ENCODE data around the gene RTP3. TPM values are rescaled to one million over a fixed set of nuclear protein-coding genes. Genes with fewer than 3 reads are reported as not detected.
A peak's percentile ranks its signal among the peaks of the same experiment; 100 is the strongest.

The RTP3 gene
- total RNA-seq, 4 donors from 2014 or later = not detected

- Histone ChIP-seq H3K4me1 (peaks cover 0 to 18% (median 5%) of the 10 kb centered on the region in 3 donors), H3K9me3 (no peaks in the 10 kb centered on the region), H3K27me3 (peaks cover 46% of the 10 kb centered on the region), H3K36me3 (no peaks in the 10 kb centered on the region), H3K4me3 (no peak overlapping the region), H3K27ac (no peak overlapping the region)
- 47 to 60% methylated on average over 2 to 3 of the region's 3 CpGs for WGBS, 2 donors (ENCODE audit: low coverage in 1 of 2)
- no peak for ATAC-seq
- TF ChIP-seq POLR2AphosphoS5 (IDR thresholded peaks at IDR 0.05) (no peak), EP300 (IDR thresholded peaks at IDR 0.05) (no peak), POLR2A (IDR thresholded peaks at IDR 0.05) (no peak)
- TF ChIP-seq, protein P1, sequence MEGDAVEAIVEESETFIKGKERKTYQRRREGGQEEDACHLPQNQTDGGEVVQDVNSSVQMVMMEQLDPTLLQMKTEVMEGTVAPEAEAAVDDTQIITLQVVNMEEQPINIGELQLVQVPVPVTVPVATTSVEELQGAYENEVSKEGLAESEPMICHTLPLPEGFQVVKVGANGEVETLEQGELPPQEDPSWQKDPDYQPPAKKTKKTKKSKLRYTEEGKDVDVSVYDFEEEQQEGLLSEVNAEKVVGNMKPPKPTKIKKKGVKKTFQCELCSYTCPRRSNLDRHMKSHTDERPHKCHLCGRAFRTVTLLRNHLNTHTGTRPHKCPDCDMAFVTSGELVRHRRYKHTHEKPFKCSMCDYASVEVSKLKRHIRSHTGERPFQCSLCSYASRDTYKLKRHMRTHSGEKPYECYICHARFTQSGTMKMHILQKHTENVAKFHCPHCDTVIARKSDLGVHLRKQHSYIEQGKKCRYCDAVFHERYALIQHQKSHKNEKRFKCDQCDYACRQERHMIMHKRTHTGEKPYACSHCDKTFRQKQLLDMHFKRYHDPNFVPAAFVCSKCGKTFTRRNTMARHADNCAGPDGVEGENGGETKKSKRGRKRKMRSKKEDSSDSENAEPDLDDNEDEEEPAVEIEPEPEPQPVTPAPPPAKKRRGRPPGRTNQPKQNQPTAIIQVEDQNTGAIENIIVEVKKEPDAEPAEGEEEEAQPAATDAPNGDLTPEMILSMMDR (IDR thresholded peaks at IDR 0.05) = no peak
Observed at GRCh38 chr3:46462111-46462510, 35.7 kb upstream of the RTP3 start.

DNA sequence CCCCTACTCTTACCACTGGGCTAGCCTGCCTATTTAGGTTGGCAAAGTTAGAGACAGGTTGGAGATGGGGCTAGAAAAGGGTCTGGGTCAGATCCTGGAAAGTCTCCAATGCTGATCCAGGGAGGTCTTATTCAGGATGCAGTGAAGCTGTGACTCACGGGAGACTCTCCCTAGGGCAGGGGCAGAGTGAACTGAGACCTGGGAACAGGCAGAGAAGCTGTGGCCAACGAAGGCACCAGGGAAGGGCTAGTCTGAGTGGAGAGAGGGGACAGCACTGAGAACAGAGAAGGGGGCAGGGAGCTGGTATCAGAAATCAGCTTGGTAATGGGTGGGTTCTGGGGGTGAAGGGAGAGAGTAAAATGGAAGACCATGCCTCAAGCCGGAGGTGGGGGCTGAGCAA, 35.3 kb upstream of the RTP3 start:
- ATAC-seq = no peak
- H3K27ac ChIP-seq = peak overlapping the region in 1 of 4 donors; percentile 23

DNA sequence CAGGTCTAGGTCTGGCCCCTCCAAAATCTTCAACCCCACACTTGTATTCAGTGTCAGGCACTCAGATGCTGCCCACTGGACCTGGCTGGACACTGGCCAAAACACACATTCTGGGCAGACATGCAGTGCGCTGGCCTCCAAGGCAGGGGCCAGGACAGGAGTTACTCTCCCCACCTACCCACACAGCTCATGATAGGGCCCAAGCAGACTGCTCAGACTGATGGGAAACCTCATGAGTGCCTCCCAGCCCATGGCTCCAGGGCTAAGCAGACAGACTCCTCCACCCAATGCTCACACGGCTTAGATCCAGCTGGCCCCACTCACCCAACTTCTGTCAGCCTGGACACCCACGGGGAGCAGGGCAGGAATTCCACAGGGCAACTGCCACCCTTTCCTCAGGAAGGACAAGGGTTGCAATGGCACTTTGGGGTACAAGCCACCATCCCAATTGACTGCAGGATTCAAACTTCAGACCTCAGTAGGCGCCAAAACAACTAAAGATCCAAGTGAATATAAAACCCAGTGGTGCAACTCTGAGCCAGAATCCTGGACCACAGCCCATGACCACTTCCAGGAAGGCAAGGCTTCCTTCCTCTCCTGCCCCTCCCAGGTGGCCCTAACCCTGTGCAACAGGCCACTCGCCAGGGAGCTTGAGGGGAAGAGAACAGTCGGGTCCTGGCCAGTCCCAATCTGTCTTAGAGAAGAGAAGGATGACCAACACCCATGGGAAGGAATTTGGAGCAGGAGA, 34.5 kb upstream of the RTP3 start:
- TF ChIP-seq EP300 (IDR thresholded peaks at IDR 0.05) (no peak), POLR2AphosphoS5 (IDR thresholded peaks at IDR 0.05) (no peak), POLR2A (IDR thresholded peaks at IDR 0.05) (no peak)
- TF ChIP-seq, protein P1 (IDR thresholded peaks at IDR 0.05) = no peak
- no peaks in the 10 kb centered on the region for H3K9me3 ChIP-seq
- peaks cover 46% of the 10 kb centered on the region for H3K27me3 ChIP-seq
- no peak overlapping the region for H3K4me3 ChIP-seq
- H3K36me3 ChIP-seq = no peaks in the 10 kb centered on the region
- peaks cover 0 to 18% (median 5%) of the 10 kb centered on the region in 3 donors for H3K4me1 ChIP-seq
- peak; percentile 65 for ATAC-seq
- 55% methylated on average over 2 of the region's 6 CpGs; no CpG with 5 or more reads in 1 of the 2 donors for WGBS, 2 donors (ENCODE audit: low coverage in 1 of 2)
- H3K27ac ChIP-seq = peak overlapping the region in 2 of 4 donors; percentile 23 to 41

More for the DNA sequence above, 35.3 kb upstream of the RTP3 start:
- H3K4me1 ChIP-seq = peaks cover 0 to 18% (median 5%) of the 10 kb centered on the region in 3 donors
- TF ChIP-seq POLR2A (IDR thresholded peaks at IDR 0.05) (no peak), EP300 (IDR thresholded peaks at IDR 0.05) (no peak), POLR2AphosphoS5 (IDR thresholded peaks at IDR 0.05) (no peak)
- TF ChIP-seq, protein P1 (IDR thresholded peaks at IDR 0.05) = no peak
- H3K36me3 ChIP-seq = no peaks in the 10 kb centered on the region
- no peak overlapping the region for H3K4me3 ChIP-seq
- peaks cover 46% of the 10 kb centered on the region for H3K27me3 ChIP-seq
- WGBS, 2 donors (ENCODE audit: low coverage in 1 of 2) = 42 to 54% methylated on average over 2 to 3 of the region's 3 CpGs
- no peaks in the 10 kb centered on the region for H3K9me3 ChIP-seq

- Histone ChIP-seq H3K4me1 (peaks cover 0 to 18% (median 5%) of the 10 kb centered on the region in 3 donors), H3K27ac (no peak overlapping the region), H3K4me3 (no peak overlapping the region), H3K9me3 (no peaks in the 10 kb centered on the region), H3K27me3 (peaks cover 46% of the 10 kb centered on the region), H3K36me3 (no peaks in the 10 kb centered on the region)
- 68 to 100% methylated on average over 1 to 8 of the region's 8 CpGs for WGBS, 2 donors (ENCODE audit: low coverage in 1 of 2)
- TF ChIP-seq POLR2A (IDR thresholded peaks at IDR 0.05) = no peak
- TF ChIP-seq EP300 (IDR thresholded peaks at IDR 0.05) = no peak
- TF ChIP-seq, protein P1 (IDR thresholded peaks at IDR 0.05) = no peak
- no peak for ATAC-seq
Observed at GRCh38 chr3:46463868-46464241, 33.9 kb upstream of the RTP3 start.

All from gastroesophageal sphincter (tissue), 4 donors.